OCI-LY3 (cell line): ENCODE data around the gene PIEZO2.

ENCODE experiments used
- H2AFZ ChIP-seq: fragments of 200-600, 300-600 bp; shearing (Covaris generic); 2 replicates; pipeline ENCODE4 v1.6.0; 2014; ENCODE audit warnings: antibody characterized with exemption, low read depth, low read length
- H3K27ac ChIP-seq: fragments of 200-600, 300-600 bp; sonication (generic); 2 replicates; pipeline ENCODE4 v1.5.1; 2014; ENCODE audit warnings: mild to moderate bottlenecking, low read length, moderate library complexity, mixed read lengths
- H3K27me3 ChIP-seq: fragments of 200-600, 300-600 bp; sonication (generic); 2 replicates; pipeline ENCODE4 v1.6.1; 2014; ENCODE audit warnings: low read depth, low read length, mixed read lengths
- H3K36me3 ChIP-seq: fragments of 200-600, 300-600 bp; sonication (generic); replicated peaks from 2 replicates; pipeline ENCODE3; 2014; ENCODE audit warnings: low read depth, low read length, mixed read lengths
- H3K4me1 ChIP-seq: fragments of 300-600, 200-600 bp; sonication (generic); 2 replicates; pipeline ENCODE4 v1.6.1; 2014; ENCODE audit warnings: low read length, mixed read lengths
- H3K4me2 ChIP-seq: fragments of 200-600, 300-600 bp; sonication (generic); 2 replicates; pipeline ENCODE4 v1.6.1; 2014; ENCODE audit warnings: low read length, mixed read lengths
- H3K4me3 ChIP-seq: fragments of 300-600, 200-600 bp; sonication (generic); 2 replicates; pipeline ENCODE4 v1.5.1; 2014; ENCODE audit warnings: antibody characterized with exemption, mild to moderate bottlenecking, low read length, moderate library complexity
- H3K79me2 ChIP-seq: fragments of 300-600, 200-600 bp; shearing (Covaris generic); 2 replicates; pipeline ENCODE4 v1.6.1; 2014; ENCODE audit warnings: mild to moderate bottlenecking, low read length, mixed read lengths
- H3K9ac ChIP-seq: fragments of 300-600, 200-600 bp; shearing (Covaris generic); 2 replicates; pipeline ENCODE4 v1.6.0; 2014; ENCODE audit warnings: mild to moderate bottlenecking, low read length, moderate library complexity
- H3K9me3 ChIP-seq: fragments of 200-600, 300-600 bp; shearing (Covaris generic); 2 replicates; pipeline ENCODE4 v1.6.1; 2014; ENCODE audit warnings: low read length, mixed read lengths; ENCODE audit not compliant: insufficient read depth
- H4K20me1 ChIP-seq: fragments of 200-600, 300-600 bp; sonication (generic); 2 replicates; pipeline ENCODE4 v1.6.1; 2016; ENCODE audit warnings: low read length, mixed read lengths; ENCODE audit not compliant: insufficient read depth
- EZH2phosphoT487 ChIP-seq: fragments of 200-600 bp; shearing (Covaris generic); IDR thresholded peaks from 2 replicates; pipeline ENCODE4 v1.6.1; 2018; ENCODE audit warnings: antibody characterized with exemption, mixed run types, low read depth
- TF ChIP-seq, protein P1 (sequence below): fragments of 200-600, 300-600 bp; sonication (generic); IDR thresholded peaks from 2 replicates; pipeline ENCODE4 v1.5.1; 2014; ENCODE audit warnings: antibody characterized with exemption, low read length, low read depth

PIEZO2 gene

DNA sequence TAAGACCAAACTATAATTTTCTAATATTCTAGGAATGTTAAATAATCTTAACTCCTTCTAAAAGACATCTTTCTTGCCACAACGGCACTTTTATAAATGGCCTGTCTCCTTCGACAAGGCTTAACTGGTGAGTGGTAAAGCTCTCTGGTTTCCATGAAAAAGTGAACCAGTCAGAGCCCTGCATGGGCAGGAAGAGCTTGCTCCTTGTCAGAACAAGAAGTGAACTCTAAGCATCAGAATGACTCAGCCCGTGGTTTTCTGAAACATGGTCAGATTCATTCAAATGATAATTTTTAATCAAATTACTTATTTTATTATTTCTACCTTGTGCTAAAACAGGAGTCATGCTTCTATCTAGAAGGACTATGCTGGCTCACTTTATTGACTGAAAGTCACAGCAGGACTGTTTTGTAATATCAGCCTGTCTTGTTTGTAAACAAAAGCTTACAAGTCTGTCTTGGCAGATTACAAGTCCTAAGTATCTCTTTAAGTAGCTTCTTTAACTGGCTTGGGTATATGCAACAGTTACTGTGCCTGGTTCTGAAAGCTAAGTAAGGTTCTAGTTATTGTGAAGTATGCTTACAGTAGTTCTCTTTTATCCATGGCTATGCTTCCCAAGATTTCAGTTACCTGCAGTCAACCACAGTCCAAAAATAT, 378.2 kb downstream of the PIEZO2 start:
- H3K9me3 ChIP-seq: no peaks in the 10 kb centered on the region
- no peaks in the 10 kb centered on the region for H4K20me1 ChIP-seq
- H3K36me3 ChIP-seq: no peaks in the 10 kb centered on the region
- no peaks in the 10 kb centered on the region for H3K79me2 ChIP-seq
- TF ChIP-seq EZH2phosphoT487: no peak
- TF ChIP-seq, protein P1, sequence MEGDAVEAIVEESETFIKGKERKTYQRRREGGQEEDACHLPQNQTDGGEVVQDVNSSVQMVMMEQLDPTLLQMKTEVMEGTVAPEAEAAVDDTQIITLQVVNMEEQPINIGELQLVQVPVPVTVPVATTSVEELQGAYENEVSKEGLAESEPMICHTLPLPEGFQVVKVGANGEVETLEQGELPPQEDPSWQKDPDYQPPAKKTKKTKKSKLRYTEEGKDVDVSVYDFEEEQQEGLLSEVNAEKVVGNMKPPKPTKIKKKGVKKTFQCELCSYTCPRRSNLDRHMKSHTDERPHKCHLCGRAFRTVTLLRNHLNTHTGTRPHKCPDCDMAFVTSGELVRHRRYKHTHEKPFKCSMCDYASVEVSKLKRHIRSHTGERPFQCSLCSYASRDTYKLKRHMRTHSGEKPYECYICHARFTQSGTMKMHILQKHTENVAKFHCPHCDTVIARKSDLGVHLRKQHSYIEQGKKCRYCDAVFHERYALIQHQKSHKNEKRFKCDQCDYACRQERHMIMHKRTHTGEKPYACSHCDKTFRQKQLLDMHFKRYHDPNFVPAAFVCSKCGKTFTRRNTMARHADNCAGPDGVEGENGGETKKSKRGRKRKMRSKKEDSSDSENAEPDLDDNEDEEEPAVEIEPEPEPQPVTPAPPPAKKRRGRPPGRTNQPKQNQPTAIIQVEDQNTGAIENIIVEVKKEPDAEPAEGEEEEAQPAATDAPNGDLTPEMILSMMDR: no peak
- H3K27ac ChIP-seq: no peak overlapping the region
- no peak overlapping the region for H2AFZ ChIP-seq
- H3K4me3 ChIP-seq: no peak overlapping the region
- H3K4me2 ChIP-seq: peak overlapping the region; percentile 14; the same call in 1 of the 2 replicates
- peaks cover 11% of the 10 kb centered on the region; the same call in 1 of the 2 replicates for H3K27me3 ChIP-seq
- H3K9ac ChIP-seq: no peak overlapping the region
- peaks cover 10% of the 10 kb centered on the region for H3K4me1 ChIP-seq

DNA sequence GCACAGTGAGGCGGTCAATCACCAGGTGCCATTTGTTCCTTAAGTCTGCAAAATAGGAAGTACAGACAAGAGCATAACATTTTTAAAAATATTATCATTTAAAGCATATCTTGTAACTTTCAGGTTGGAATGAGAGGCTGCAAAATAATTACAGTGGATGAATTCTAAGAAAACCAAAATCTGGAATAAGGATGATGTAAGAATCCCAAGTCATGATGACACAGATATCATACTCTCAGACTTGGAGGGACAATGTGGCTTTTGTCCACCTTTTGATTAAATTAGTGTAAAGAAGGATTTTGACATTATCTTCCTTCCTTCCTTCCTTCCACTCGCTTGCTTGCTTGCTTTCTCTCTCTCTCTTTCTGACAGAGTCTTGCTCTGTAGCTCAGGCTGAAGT, 379.1 kb downstream of the PIEZO2 start:
- Histone ChIP-seq H2AFZ (no peak overlapping the region), H3K4me3 (no peak overlapping the region), H3K79me2 (no peaks in the 10 kb centered on the region), H3K4me2 (no peak overlapping the region), H3K4me1 (peaks cover 10% of the 10 kb centered on the region), H3K9ac (no peak overlapping the region), H4K20me1 (no peaks in the 10 kb centered on the region), H3K9me3 (no peaks in the 10 kb centered on the region), H3K27me3 (peaks cover 8% of the 10 kb centered on the region; the same call in 1 of the 2 replicates), H3K36me3 (no peaks in the 10 kb centered on the region), H3K27ac (no peak overlapping the region)
- TF ChIP-seq, protein P1: no peak
- no peak for TF ChIP-seq EZH2phosphoT487

DNA sequence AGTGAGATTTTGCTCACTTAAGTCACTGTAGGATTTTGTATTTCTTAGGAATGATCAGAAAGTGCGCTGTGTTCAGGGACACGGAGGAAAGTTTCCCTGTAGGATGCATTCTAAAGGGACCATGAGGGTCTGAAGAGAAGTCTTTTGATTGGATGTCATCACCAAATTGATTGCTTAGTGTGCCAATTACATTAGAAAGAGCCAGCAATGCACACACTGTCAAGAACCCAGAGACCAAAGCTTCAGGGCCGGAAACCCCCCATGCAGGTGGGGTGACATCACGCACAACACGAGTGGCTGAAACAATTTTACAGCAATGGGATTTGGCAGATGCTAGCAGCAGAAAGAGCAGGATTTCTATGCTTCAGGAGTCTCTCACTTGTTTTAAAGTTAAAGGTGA, 381.1 kb downstream of the PIEZO2 start:
- no peaks in the 10 kb centered on the region for H3K79me2 ChIP-seq
- H3K4me2 ChIP-seq: no peak overlapping the region
- no peaks in the 10 kb centered on the region for H3K9me3 ChIP-seq
- H3K9ac ChIP-seq: no peak overlapping the region
- H3K27me3 ChIP-seq: peaks cover 6% of the 10 kb centered on the region; the same call in 1 of the 2 replicates
- no peaks in the 10 kb centered on the region for H4K20me1 ChIP-seq
- peaks cover 10% of the 10 kb centered on the region for H3K4me1 ChIP-seq
- H3K27ac ChIP-seq: no peak overlapping the region
- H3K4me3 ChIP-seq: no peak overlapping the region
- H2AFZ ChIP-seq: no peak overlapping the region
- no peak for TF ChIP-seq EZH2phosphoT487
- TF ChIP-seq, protein P1: no peak
- H3K36me3 ChIP-seq: no peaks in the 10 kb centered on the region

DNA sequence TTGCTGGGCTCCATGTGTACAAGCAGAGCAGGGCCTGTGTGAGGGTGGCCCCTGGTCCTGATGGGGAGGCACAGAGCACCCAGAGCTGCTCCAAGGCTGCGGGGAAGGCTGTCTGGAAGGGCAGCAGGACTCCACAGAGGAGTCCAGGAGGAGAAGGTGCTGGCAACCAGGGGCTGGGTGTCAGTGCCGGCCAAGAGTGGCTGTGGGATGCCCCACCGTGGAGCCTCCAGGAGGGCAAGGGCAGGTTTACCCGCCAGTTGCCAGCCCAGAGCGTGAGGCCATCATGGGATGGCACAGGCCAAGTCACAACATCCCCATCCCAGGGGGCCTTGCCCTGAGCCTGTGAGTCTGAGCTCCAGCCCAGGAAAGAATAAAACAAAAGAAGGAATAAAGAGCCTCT, 381.7 kb downstream of the PIEZO2 start:
- no peak overlapping the region for H3K4me3 ChIP-seq
- H3K9me3 ChIP-seq: no peaks in the 10 kb centered on the region
- H3K79me2 ChIP-seq: no peaks in the 10 kb centered on the region
- H3K27me3 ChIP-seq: peaks cover 6% of the 10 kb centered on the region; the same call in 1 of the 2 replicates
- no peak overlapping the region for H2AFZ ChIP-seq
- H3K27ac ChIP-seq: no peak overlapping the region
- no peak for TF ChIP-seq EZH2phosphoT487
- TF ChIP-seq, protein P1: no peak
- no peaks in the 10 kb centered on the region for H4K20me1 ChIP-seq
- no peaks in the 10 kb centered on the region for H3K36me3 ChIP-seq
- H3K9ac ChIP-seq: no peak overlapping the region
- no peak overlapping the region for H3K4me2 ChIP-seq
- H3K4me1 ChIP-seq: peaks cover 10% of the 10 kb centered on the region
